GM23338 (cell line): ENCODE data around the gene ACAD8. TPM values are rescaled to one million over a fixed set of nuclear protein-coding genes. Genes with fewer than 3 reads are reported as not detected.

ENCODE experiments used
- ATAC-seq: fragments of 200-7000 bp; cut with Tn5 transposase; 3 replicates; pipeline ENCODE4 v1.9.1; 2020
- DNase-seq: peaks from one replicate; pipeline ENCODE4 v3.0.0-alpha.2; 2015; ENCODE audit warnings: low spot score
- H2AFZ ChIP-seq: fragments of 200-600 bp; sonication (generic); 2 replicates; pipeline ENCODE4 v1.8.0; 2016; ENCODE audit warnings: antibody characterized with exemption, mild to moderate bottlenecking, moderate library complexity
- H3F3A ChIP-seq: fragments of 200-600 bp; sonication (generic); replicated peaks from 2 replicates; pipeline ENCODE4 v1.8.0; 2017; ENCODE audit warnings: antibody characterized with exemption, mixed run types, low read depth
- H3K27ac ChIP-seq: fragments of 200-600 bp; sonication (generic); 2 replicates; pipeline ENCODE4 v1.6.1; 2016; ENCODE audit warnings: low read depth
- H3K27me3 ChIP-seq: fragments of 200-600 bp; sonication (generic); 2 replicates; pipeline ENCODE4 v1.8.0; 2016; ENCODE audit warnings: mild to moderate bottlenecking, mixed run types, moderate library complexity; ENCODE audit not compliant: insufficient read depth
- H3K36me3 ChIP-seq: fragments of 200-600 bp; sonication (generic); 2 replicates; pipeline ENCODE4 v1.8.0; 2016; ENCODE audit warnings: mild to moderate bottlenecking; ENCODE audit not compliant: insufficient read depth
- H3K4me1 ChIP-seq: fragments of 200-600 bp; sonication (generic); 2 replicates; pipeline ENCODE4 v1.8.0; 2016; ENCODE audit warnings: mild to moderate bottlenecking, moderate library complexity; ENCODE audit not compliant: insufficient read depth
- H3K4me2 ChIP-seq: fragments of 200-600 bp; sonication (generic); 2 replicates; pipeline ENCODE4 v1.7.1; 2017; ENCODE audit warnings: mixed run types
- H3K4me3 ChIP-seq: fragments of 200-600 bp; sonication (generic); 2 replicates; pipeline ENCODE4 v1.6.1; 2016; ENCODE audit warnings: mixed run types
- H3K79me2 ChIP-seq: fragments of 200-600 bp; sonication (generic); replicated peaks from 2 replicates; pipeline ENCODE4 v1.8.0; 2017; ENCODE audit warnings: mild to moderate bottlenecking; ENCODE audit not compliant: insufficient read depth
- H3K9me2 ChIP-seq: fragments of 200-600 bp; sonication (generic); 2 replicates; pipeline ENCODE4 v1.8.0; 2017; ENCODE audit not compliant: insufficient read depth
- H4K20me1 ChIP-seq: fragments of 200-600 bp; sonication (generic); replicated peaks from 2 replicates; pipeline ENCODE4 v1.8.0; 2017; ENCODE audit warnings: mild to moderate bottlenecking; ENCODE audit not compliant: insufficient read depth
- H3K27ac Mint-ChIP-seq: 2 replicates; pipeline ENCODE4 v1.8.0; 2020; ENCODE audit warnings: inconsistent platforms, mild to moderate bottlenecking, moderate library complexity, mixed read lengths
- H3K27me3 Mint-ChIP-seq: 3 replicates; pipeline ENCODE4 v1.8.0; 2022; ENCODE audit warnings: low read depth, mild to moderate bottlenecking, moderate library complexity, mixed read lengths, inconsistent platforms; ENCODE audit not compliant: insufficient read depth, poor library complexity
- H3K36me3 Mint-ChIP-seq: 3 replicates; pipeline ENCODE4 v1.8.0; 2021; ENCODE audit warnings: low read depth, mild to moderate bottlenecking, inconsistent platforms, moderate library complexity, mixed read lengths
- H3K4me1 Mint-ChIP-seq: 3 replicates; pipeline ENCODE4 v1.8.0; 2020; ENCODE audit warnings: mild to moderate bottlenecking, inconsistent platforms, mixed read lengths
- H3K4me3 Mint-ChIP-seq: 3 replicates; pipeline ENCODE4 v1.8.0; 2021; ENCODE audit warnings: moderate library complexity, mild to moderate bottlenecking, inconsistent platforms, mixed read lengths
- H3K9me3 Mint-ChIP-seq: 3 replicates; pipeline ENCODE4 v1.8.0; 2020; ENCODE audit warnings: moderate library complexity, mild to moderate bottlenecking, inconsistent platforms, mixed read lengths
- CREB1 ChIP-seq: fragments of 250-450 bp; sonication (Bioruptor Pico); IDR thresholded peaks from 2 replicates; pipeline ENCODE4 v1.5.0; 2020; ENCODE audit warnings: low read depth, mild to moderate bottlenecking, moderate library complexity
- NANOG ChIP-seq: IDR thresholded peaks from 2 replicates; pipeline ENCODE4 v1.6.1; 2016; ENCODE audit warnings: antibody characterized with exemption, borderline replicate concordance
- STAT1 ChIP-seq: IDR thresholded peaks from one replicate; pipeline ENCODE4 v1.6.1; 2016; ENCODE audit warnings: antibody characterized with exemption; ENCODE audit not compliant: unreplicated experiment
- polyA plus RNA-seq: library from polyadenylated mRNA; unstranded; fragments of >200 nt; fragmentation: Nextera tagmentation; extraction: Ambion mirVana; gene quantifications from 2 replicates; pipeline ENCODE4 v1.2.1, GENCODE V29; 2016
- total RNA-seq: library from RNA; depleted of rRNA; stranded (reverse); fragments of >200 nt; shearing (Covaris generic); gene quantifications from 2 replicates; pipeline ENCODE4 v1.2.3, GENCODE V29; 2014
- TF ChIP-seq, protein P1 (sequence below): IDR thresholded peaks from 2 replicates; pipeline ENCODE4 v1.6.1; 2016; ENCODE audit warnings: antibody characterized with exemption
- TF ChIP-seq, protein P2 (sequence below), 2 experiments: fragments of 200-600 bp in 1 of 2; sonication (generic) in 1 of 2; conservative IDR thresholded peaks; 2 replicates each; pipeline versions ENCODE4 v1.5.1 to v1.6.1; 2016 to 2017; ENCODE audit warnings: antibody characterized with exemption in 2 of 2, low read depth in 2 of 2, mild to moderate bottlenecking in 2 of 2, moderate library complexity in 1 of 2
- TF ChIP-seq, protein P3 (sequence below): IDR thresholded peaks from one replicate; pipeline ENCODE4 v1.6.1; 2018; ENCODE audit warnings: antibody characterized with exemption; ENCODE audit not compliant: unreplicated experiment

Gene ACAD8
- total and polyA plus RNA-seq, 2 experiments from 2014 or later = 43.2 to 65.4 TPM

DNA sequence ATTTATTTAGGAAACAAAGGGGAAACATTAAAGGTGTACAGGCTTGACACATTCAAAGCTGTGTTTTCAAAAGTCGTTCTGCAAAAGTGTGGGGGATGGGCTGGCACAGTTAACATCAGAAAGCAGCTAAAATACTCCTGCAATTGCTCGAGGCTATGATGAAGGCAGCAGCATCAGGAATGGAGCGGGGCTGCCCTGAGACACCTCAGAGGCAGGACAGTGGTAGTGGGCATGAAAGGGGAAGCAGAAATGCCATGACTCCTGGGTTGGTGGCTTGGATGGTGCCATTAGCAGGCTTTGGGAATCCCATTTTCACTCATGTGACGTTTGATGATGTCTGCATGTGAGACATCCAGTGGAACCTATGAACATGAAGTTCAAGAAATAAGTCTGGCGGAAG, 30.2 kb upstream of the ACAD8 start:
- 0 out of 2 replicates have a peak, but pooled peaks cover 2% of the 10 kb centered on the region for H3F3A ChIP-seq
- peaks cover 12% of the 10 kb centered on the region for H3K27me3 Mint-ChIP-seq
- H2AFZ ChIP-seq = no peak overlapping the region
- peaks cover 24% of the 10 kb centered on the region for H3K36me3 Mint-ChIP-seq
- no peak for ATAC-seq
- H3K4me2 ChIP-seq = peak overlapping the region; percentile 100
- peaks cover 24% of the 10 kb centered on the region for H3K4me1 Mint-ChIP-seq
- H3K27ac ChIP-seq = no peak overlapping the region
- peaks cover 36% of the 10 kb centered on the region for H4K20me1 ChIP-seq
- peak overlapping the region; percentile 66 for H3K27ac Mint-ChIP-seq
- H3K79me2 ChIP-seq = peaks cover 72% of the 10 kb centered on the region
- H3K36me3 ChIP-seq = peaks cover 15% of the 10 kb centered on the region; the same call in 1 of the 2 replicates
- peak overlapping the region; percentile 90 for H3K4me3 ChIP-seq
- no peak for DNase-seq
- no peaks in the 10 kb centered on the region for H3K9me2 ChIP-seq
- H3K4me3 Mint-ChIP-seq = peak overlapping the region; percentile 93
- H3K9me3 Mint-ChIP-seq = no peaks in the 10 kb centered on the region
- peaks cover 13% of the 10 kb centered on the region; the same call in 1 of the 2 replicates for H3K27me3 ChIP-seq
- TF ChIP-seq CREB1 (no peak), STAT1 (no peak), NANOG (no peak)
- TF ChIP-seq, protein P1, sequence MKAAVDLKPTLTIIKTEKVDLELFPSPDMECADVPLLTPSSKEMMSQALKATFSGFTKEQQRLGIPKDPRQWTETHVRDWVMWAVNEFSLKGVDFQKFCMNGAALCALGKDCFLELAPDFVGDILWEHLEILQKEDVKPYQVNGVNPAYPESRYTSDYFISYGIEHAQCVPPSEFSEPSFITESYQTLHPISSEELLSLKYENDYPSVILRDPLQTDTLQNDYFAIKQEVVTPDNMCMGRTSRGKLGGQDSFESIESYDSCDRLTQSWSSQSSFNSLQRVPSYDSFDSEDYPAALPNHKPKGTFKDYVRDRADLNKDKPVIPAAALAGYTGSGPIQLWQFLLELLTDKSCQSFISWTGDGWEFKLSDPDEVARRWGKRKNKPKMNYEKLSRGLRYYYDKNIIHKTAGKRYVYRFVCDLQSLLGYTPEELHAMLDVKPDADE = no peak
- TF ChIP-seq, protein P2, sequence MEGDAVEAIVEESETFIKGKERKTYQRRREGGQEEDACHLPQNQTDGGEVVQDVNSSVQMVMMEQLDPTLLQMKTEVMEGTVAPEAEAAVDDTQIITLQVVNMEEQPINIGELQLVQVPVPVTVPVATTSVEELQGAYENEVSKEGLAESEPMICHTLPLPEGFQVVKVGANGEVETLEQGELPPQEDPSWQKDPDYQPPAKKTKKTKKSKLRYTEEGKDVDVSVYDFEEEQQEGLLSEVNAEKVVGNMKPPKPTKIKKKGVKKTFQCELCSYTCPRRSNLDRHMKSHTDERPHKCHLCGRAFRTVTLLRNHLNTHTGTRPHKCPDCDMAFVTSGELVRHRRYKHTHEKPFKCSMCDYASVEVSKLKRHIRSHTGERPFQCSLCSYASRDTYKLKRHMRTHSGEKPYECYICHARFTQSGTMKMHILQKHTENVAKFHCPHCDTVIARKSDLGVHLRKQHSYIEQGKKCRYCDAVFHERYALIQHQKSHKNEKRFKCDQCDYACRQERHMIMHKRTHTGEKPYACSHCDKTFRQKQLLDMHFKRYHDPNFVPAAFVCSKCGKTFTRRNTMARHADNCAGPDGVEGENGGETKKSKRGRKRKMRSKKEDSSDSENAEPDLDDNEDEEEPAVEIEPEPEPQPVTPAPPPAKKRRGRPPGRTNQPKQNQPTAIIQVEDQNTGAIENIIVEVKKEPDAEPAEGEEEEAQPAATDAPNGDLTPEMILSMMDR (conservative IDR thresholded peaks at IDR 0.05; ENCODE audit: low read depth in 2 of 2) = no peak
- TF ChIP-seq, protein P3, sequence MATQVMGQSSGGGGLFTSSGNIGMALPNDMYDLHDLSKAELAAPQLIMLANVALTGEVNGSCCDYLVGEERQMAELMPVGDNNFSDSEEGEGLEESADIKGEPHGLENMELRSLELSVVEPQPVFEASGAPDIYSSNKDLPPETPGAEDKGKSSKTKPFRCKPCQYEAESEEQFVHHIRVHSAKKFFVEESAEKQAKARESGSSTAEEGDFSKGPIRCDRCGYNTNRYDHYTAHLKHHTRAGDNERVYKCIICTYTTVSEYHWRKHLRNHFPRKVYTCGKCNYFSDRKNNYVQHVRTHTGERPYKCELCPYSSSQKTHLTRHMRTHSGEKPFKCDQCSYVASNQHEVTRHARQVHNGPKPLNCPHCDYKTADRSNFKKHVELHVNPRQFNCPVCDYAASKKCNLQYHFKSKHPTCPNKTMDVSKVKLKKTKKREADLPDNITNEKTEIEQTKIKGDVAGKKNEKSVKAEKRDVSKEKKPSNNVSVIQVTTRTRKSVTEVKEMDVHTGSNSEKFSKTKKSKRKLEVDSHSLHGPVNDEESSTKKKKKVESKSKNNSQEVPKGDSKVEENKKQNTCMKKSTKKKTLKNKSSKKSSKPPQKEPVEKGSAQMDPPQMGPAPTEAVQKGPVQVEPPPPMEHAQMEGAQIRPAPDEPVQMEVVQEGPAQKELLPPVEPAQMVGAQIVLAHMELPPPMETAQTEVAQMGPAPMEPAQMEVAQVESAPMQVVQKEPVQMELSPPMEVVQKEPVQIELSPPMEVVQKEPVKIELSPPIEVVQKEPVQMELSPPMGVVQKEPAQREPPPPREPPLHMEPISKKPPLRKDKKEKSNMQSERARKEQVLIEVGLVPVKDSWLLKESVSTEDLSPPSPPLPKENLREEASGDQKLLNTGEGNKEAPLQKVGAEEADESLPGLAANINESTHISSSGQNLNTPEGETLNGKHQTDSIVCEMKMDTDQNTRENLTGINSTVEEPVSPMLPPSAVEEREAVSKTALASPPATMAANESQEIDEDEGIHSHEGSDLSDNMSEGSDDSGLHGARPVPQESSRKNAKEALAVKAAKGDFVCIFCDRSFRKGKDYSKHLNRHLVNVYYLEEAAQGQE = no peak
- peaks cover 17% of the 10 kb centered on the region for H3K4me1 ChIP-seq

DNA sequence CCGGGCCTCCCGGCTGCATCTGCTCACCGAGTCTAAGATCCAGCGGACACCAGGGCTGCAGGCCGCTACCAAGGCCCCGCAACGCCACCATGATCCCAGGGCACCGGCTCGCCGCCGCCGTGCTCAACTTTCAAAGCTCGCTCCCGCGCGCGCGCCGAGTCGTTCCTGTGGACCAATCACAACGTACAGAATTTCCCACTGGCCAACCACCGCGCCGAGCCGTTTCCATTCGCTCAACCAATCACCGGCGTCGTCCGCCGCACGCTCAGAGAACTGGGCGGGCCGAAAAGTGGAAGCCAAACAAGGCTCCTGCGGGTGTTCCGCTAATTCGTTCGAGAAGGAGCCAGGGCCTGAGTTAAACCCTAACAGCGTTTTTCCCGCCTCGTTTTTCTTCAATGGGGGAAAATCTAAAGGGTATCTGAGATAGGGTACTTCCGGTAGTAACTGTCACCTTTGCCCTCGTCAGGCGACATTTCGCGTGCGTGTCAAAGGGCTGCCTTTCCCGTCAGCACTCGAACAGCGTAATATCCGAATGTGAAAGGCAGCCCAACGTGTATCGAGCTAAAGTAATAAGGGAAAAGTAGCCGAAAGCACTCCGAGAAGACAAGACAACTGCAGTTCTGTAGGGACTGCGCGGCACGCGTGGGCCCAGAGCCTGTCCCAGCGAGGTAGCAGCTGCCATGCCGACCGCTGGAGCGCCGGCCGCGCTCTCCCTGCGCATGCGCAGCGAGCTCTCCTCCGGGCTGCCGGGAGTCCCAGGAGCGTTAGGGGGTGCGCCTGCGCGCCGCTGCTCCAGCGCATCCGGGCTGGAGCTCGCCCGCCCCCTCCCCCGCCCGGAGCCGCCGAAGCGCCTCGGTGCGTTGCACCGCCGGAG, 29.3 kb upstream of the ACAD8 start, which contains the start of the genes NCAPD3 and VPS26B:
NCAPD3 (minus strand) TSS at position 132 of the 874 bp plus-strand sequence; CDS start at position 91, 41 bp downstream.
VPS26B (plus strand) TSS at position 836 of the 874 bp plus-strand sequence. CDS start 452 bp downstream, outside the sequence.
- ATAC-seq (peak; percentile 88), DNase-seq (peak; percentile 99)
- Histone ChIP-seq H2AFZ (peak within 1 kb of the TSS; percentile 99), H3K4me3 (peak within 1 kb of the TSS; percentile 90), H3K36me3 (peaks cover 15% of the 10 kb centered on the region; the same call in 1 of the 2 replicates), H3K9me2 (no peaks in the 10 kb centered on the region), H3K79me2 (peaks cover 69% of the 10 kb centered on the region), H3K4me1 (peaks cover 17% of the 10 kb centered on the region), H3K4me2 (peak within 1 kb of the TSS; percentile 100), H3K27me3 (peaks cover 13% of the 10 kb centered on the region; the same call in 1 of the 2 replicates), H3K27ac (no peak within 1 kb of the TSS), H3F3A (0 out of 2 replicates have a peak, but pooled peaks cover 2% of the 10 kb centered on the region), H4K20me1 (peaks cover 35% of the 10 kb centered on the region)
- peak within 1 kb of the TSS; percentile 94 for H3K4me3 Mint-ChIP-seq
- H3K36me3 Mint-ChIP-seq = peaks cover 15% of the 10 kb centered on the region
- peaks cover 24% of the 10 kb centered on the region for H3K4me1 Mint-ChIP-seq
- no peaks in the 10 kb centered on the region for H3K9me3 Mint-ChIP-seq
- peak within 1 kb of the TSS; percentile 66 for H3K27ac Mint-ChIP-seq
- peaks cover 12% of the 10 kb centered on the region for H3K27me3 Mint-ChIP-seq
- TF ChIP-seq, protein P3 = no peak
- 0 out of 2 replicates have a peak, but pooled peaks have one; percentile 13 for TF ChIP-seq NANOG
